ENCODE measurements around the gene NXPE2.

DNA sequence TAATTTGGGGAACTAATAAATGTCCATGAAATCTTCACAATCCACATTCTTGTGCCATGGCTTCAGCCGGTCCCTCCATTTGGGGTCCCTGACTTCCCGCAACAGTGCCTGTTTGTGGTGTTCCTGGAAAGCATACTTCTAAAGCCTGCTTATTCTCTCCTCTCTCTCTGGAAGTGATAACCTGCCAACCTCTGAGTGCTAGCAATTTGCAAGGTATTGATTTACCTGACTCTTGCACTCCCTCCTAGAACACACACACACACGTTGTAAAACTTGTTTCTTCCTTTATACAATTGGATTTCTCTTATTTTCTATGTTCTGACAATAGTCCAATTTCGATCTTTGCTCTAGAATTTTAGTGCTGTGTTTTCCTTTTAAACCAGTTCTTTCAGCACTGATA, 58.5 kb downstream of the NXPE2 start:
- TF ChIP-seq, protein P1, sequence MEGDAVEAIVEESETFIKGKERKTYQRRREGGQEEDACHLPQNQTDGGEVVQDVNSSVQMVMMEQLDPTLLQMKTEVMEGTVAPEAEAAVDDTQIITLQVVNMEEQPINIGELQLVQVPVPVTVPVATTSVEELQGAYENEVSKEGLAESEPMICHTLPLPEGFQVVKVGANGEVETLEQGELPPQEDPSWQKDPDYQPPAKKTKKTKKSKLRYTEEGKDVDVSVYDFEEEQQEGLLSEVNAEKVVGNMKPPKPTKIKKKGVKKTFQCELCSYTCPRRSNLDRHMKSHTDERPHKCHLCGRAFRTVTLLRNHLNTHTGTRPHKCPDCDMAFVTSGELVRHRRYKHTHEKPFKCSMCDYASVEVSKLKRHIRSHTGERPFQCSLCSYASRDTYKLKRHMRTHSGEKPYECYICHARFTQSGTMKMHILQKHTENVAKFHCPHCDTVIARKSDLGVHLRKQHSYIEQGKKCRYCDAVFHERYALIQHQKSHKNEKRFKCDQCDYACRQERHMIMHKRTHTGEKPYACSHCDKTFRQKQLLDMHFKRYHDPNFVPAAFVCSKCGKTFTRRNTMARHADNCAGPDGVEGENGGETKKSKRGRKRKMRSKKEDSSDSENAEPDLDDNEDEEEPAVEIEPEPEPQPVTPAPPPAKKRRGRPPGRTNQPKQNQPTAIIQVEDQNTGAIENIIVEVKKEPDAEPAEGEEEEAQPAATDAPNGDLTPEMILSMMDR (IDR thresholded peaks at IDR 0.05) = no peak
- TF ChIP-seq POLR2A (IDR thresholded peaks at IDR 0.05) (no peak), EP300 (IDR thresholded peaks at IDR 0.05) (no peak), POLR2AphosphoS5 (IDR thresholded peaks at IDR 0.05) (no peak)

Measured in upper lobe of left lung (tissue), 4 donors.